Kidney (tissue), 14 donors: ENCODE results near the gene GNPTAB. TPM values are rescaled to one million over a fixed set of nuclear protein-coding genes. Genes with fewer than 3 reads are reported as not detected.

Source experiments
- DNase-seq, 5 donors: peaks; one replicate each; pipeline ENCODE4 v3.0.0-alpha.2; 2013 to 2020
- FAIRE-seq: peaks from 2 replicates; lab custom pipeline; 2012; peaks lifted over from hg19 to GRCh38; lab: Jason Lieb, UNC
- H3K27ac ChIP-seq, 2 donors: one replicate each; pipeline ENCODE4 v1.7.0; 2013; ENCODE audit warnings: low read depth in 2 of 2, low read length in 2 of 2, inconsistent platforms in 1 of 2
- H3K27me3 ChIP-seq: one replicate; pipeline ENCODE4 v1.7.1; 2013; ENCODE audit warnings: low read length, inconsistent platforms; ENCODE audit not compliant: control insufficient read depth, insufficient read depth
- H3K36me3 ChIP-seq, 3 donors: one replicate each; pipeline versions ENCODE4 v1.7.0 to v1.7.1; 2013; ENCODE audit warnings: low read length in 3 of 3, control low read depth in 1 of 3, inconsistent platforms in 1 of 3; ENCODE audit not compliant: insufficient read depth in 3 of 3, control insufficient read depth in 2 of 3
- H3K4me1 ChIP-seq, 3 donors: one replicate each; pipeline versions ENCODE4 v1.7.0 to v1.7.1; 2013; ENCODE audit warnings: low read length in 3 of 3, inconsistent platforms in 1 of 3, low read depth in 1 of 3; ENCODE audit not compliant: control insufficient read depth in 2 of 3, insufficient read depth in 2 of 3
- H3K4me3 ChIP-seq, 3 donors: one replicate each; pipeline versions ENCODE4 v1.7.0 to v1.8.1; 2013; ENCODE audit warnings: low read length in 3 of 3, control low read depth in 1 of 3, inconsistent platforms in 1 of 3
- H3K9ac ChIP-seq, 3 donors: one replicate each; pipeline versions ENCODE4 v1.7.0 to v1.7.1; 2013; ENCODE audit warnings: low read length in 3 of 3, control low read depth in 1 of 3, inconsistent platforms in 1 of 3
- H3K9me3 ChIP-seq, 3 donors: one replicate each; pipeline versions ENCODE4 v1.7.0 to v1.7.1; 2013; ENCODE audit warnings: low read length in 3 of 3, control low read depth in 1 of 3, inconsistent platforms in 1 of 3; ENCODE audit not compliant: control insufficient read depth in 2 of 3, insufficient read depth in 1 of 3
- CTCF ChIP-seq: IDR thresholded peaks from 3 replicates; pipeline ENCODE4 v1.5.1; 2012; ENCODE audit warnings: mild to moderate bottlenecking, moderate library complexity, borderline replicate concordance; ENCODE audit not compliant: insufficient read depth; ENCODE audit errors: extremely low read depth
- intact Hi-C: fragments of 100-400 bp; cut with DNase I; formaldehyde crosslinking; loops from one replicate; pipeline ENCODE4 v1.11.1; 2022
- polyA plus RNA-seq: library from polyadenylated mRNA; stranded (reverse); fragments of 350-450 nt; fragmentation: Illumina TruSeq; extraction: RNeasy Lipid Tissue Mini Kit (QIAGEN cat#74804); gene quantifications from one replicate; pipeline ENCODE4 v1.2.3, GENCODE V29; 2014; ENCODE audit warnings: low read depth, low replicate concordance; ENCODE audit not compliant: insufficient read depth
- total RNA-seq: library from RNA; stranded (reverse); fragmentation: NEBNext Ultra II Directional; extraction: Animal tissue kit (Norgen Biotek cat#: 25700); gene quantifications from one replicate; pipeline ENCODE4 v1.2.1, GENCODE V29; 2021
- donor health status: control.
- donor health status: control.
- donor health status: control.
- donor health status: control.
- donor health status: control.
- donor health status: DM: yes; HTN: yes; CAD: no.
- donor health status: Normal renal cell carcinoma (clear cell type).

The GNPTAB gene
- total and polyA plus RNA-seq, 2 donors from 2014 or later = 17.8 to 46.0 TPM

- Histone ChIP-seq H3K9me3 (no peaks in the 10 kb centered on the region), H3K4me1 (peaks cover 0 to 3% (median 0%) of the 10 kb centered on the region in 3 donors), H3K27ac (no peak overlapping the region), H3K36me3 (peaks cover 0 to 4% (median 0%) of the 10 kb centered on the region in 3 donors), H3K9ac (no peak overlapping the region), H3K4me3 (no peak overlapping the region), H3K27me3 (no peaks in the 10 kb centered on the region)
- FAIRE-seq = no peak
- peak; percentile 37 for TF ChIP-seq CTCF
- intact Hi-C loops = no loop called here
- DNase-seq = no peak
Observed at GRCh38 chr12:101792046-101792931, 38.5 kb downstream of the GNPTAB start.

- Histone ChIP-seq H3K9me3 (no peaks in the 10 kb centered on the region), H3K36me3 (peaks cover 0 to 6% (median 0%) of the 10 kb centered on the region in 3 donors), H3K4me1 (peaks cover 0 to 3% (median 0%) of the 10 kb centered on the region in 3 donors), H3K27ac (no peak overlapping the region), H3K4me3 (no peak overlapping the region), H3K9ac (no peak overlapping the region), H3K27me3 (no peaks in the 10 kb centered on the region)
- DNase-seq (no peak), FAIRE-seq (no peak)
- TF ChIP-seq CTCF = no peak
- intact Hi-C loops = no loop called here
Observed at GRCh38 chr12:101789171-101789570, 41.6 kb downstream of the GNPTAB start.

- H3K9ac ChIP-seq = no peak overlapping the region
- H3K9me3 ChIP-seq = no peaks in the 10 kb centered on the region
- no peak overlapping the region for H3K4me3 ChIP-seq
- TF ChIP-seq CTCF = no peak
- H3K27ac ChIP-seq = no peak overlapping the region
- H3K27me3 ChIP-seq = no peaks in the 10 kb centered on the region
- intact Hi-C loops = no loop called here
- no peaks in the 10 kb centered on the region for H3K4me1 ChIP-seq
- no peak for DNase-seq
- no peak for FAIRE-seq
- H3K36me3 ChIP-seq = peaks cover 0 to 8% (median 0%) of the 10 kb centered on the region in 3 donors
Observed at GRCh38 chr12:101785671-101786070, 45.1 kb downstream of the GNPTAB start.
